GM18909 (cell line): ENCODE measurements around the gene RHOF.
"Not testable (repeated sequence)": the region's sequence is repeated elsewhere in the genome, so short reads cannot be mapped to it uniquely, and the experiment has no call there.

Experiments used
- ATAC-seq: cut with Tn5 transposase; IDR thresholded peaks from one replicate; pipeline ENCODE4 v1.9.1; 2021; ENCODE audit warnings: mild to moderate bottlenecking; ENCODE audit not compliant: unreplicated experiment, poor library complexity

Gene RHOF

GRCh38 chr12:121794534-121795033 lies 1.1 kb upstream of the RHOF start:
- no peak for ATAC-seq

- peak; percentile 53 for ATAC-seq
These were observed 498 bp upstream of the RHOF start for GRCh38 chr12:121793838-121794533.

GRCh38 chr12:121792607-121793439 lies 665 bp downstream of the RHOF start:
- ATAC-seq, result no peak

GRCh38 chr12:121791671-121792551 lies 1.6 kb downstream of the RHOF start:
- ATAC-seq, result no peak

- not testable (repeated sequence) for ATAC-seq
These were observed 2.7 kb downstream of the RHOF start for GRCh38 chr12:121790785-121791184.

GRCh38 chr12:121789800-121790728 lies 3.4 kb downstream of the RHOF start:
- peak; percentile 44 for ATAC-seq

GRCh38 chr12:121789233-121789781 lies 4.2 kb downstream of the RHOF start:
- peak; percentile 11 for ATAC-seq

- ATAC-seq, result no peak
These were observed 5.2 kb downstream of the RHOF start for GRCh38 chr12:121788176-121788818.

GRCh38 chr12:121787063-121788025 lies 6.1 kb downstream of the RHOF start:
- ATAC-seq, result no peak

GRCh38 chr12:121786440-121786825 lies 7.1 kb downstream of the RHOF start:
- no peak for ATAC-seq

- no peak for ATAC-seq
These were observed 9.0 kb downstream of the RHOF start for GRCh38 chr12:121784460-121784859.

- ATAC-seq, result no peak
These were observed 9.7 kb downstream of the RHOF start for GRCh38 chr12:121783766-121784165.

- ATAC-seq, result peak; percentile 57
These were observed 11.2 kb downstream of the RHOF start for GRCh38 chr12:121781998-121782979.

GRCh38 chr12:121781484-121781997 lies 11.9 kb downstream of the RHOF start:
- ATAC-seq, result peak; percentile 27

GRCh38 chr12:121780429-121780828 lies 13.1 kb downstream of the RHOF start:
- ATAC-seq, result no peak

- no peak for ATAC-seq
These were observed 14.0 kb downstream of the RHOF start for GRCh38 chr12:121779422-121779895.
